Measurements from ENCODE around the gene NRIP1.
A peak's percentile ranks its signal among the peaks of the same experiment; 100 is the strongest.

NRIP1 gene

DNA sequence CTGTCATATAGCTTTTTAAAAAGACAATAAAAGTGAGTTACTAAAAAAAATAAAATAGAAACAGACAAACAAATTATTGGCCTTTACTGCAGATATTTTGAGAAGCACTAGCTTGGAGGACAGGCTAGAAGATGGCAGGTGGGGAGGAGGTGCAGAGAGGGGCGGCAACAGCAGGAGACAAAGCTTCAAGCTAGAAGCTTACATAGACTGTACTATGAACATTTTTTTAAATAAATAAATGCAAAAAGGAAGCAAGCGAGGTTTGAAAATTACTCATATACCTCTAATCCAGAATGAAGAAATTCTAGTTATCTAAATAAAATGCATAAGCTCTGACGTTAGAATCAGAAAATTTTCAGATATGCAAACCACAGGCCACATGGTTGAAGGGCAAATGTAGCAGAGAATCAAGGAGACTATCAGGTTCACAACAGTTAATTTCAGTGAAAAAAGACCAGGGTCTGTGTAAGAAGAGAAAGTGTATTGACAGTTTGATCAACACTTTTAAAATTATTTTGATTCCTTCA is 54.9 kb downstream of the NRIP1 start:
- peak in 1 of 2 donors; percentile 55 for DNase-seq
- peaks cover 0 to 2% of the 10 kb centered on the region in 2 experiments for H3K36me3 ChIP-seq (ENCODE audit: control insufficient read depth in 1 of 2, insufficient read depth in 2 of 2, low read length in 2 of 2)
- no CpG with 5 or more reads among the region's 3 CpGs for WGBS (ENCODE audit: extremely low coverage, insufficient coverage, insufficient read length)

GRCh38 chr21:15007716-15008296 is 57.0 kb downstream of the NRIP1 start:
- Histone ChIP-seq H2AFZ (ENCODE audit: insufficient read depth, low read length, poor library complexity) (no peak overlapping the region), H3K18ac (ENCODE audit: low read length) (no peak overlapping the region), H4K8ac (ENCODE audit: low read depth, low read length) (no peak overlapping the region)

More for the DNA sequence above, 54.9 kb downstream of the NRIP1 start:
- no peak overlapping the region for H2BK12ac ChIP-seq (ENCODE audit: low read length)
- no peak overlapping the region for H3K9ac ChIP-seq (ENCODE audit: low read length)
- H3K4ac ChIP-seq (ENCODE audit: low read depth, low read length): peak overlapping the region; percentile 79
- H2AFZ ChIP-seq (ENCODE audit: insufficient read depth, low read length, poor library complexity): no peak overlapping the region
- H3K4me3 ChIP-seq (ENCODE audit: low read depth, low read length): no peak overlapping the region
- peaks cover 0 to 2% of the 10 kb centered on the region in 2 experiments for H3K4me1 ChIP-seq (ENCODE audit: control insufficient read depth in 1 of 2, insufficient read depth in 2 of 2, low read length in 2 of 2)
- no peak overlapping the region for H3K18ac ChIP-seq (ENCODE audit: low read length)
- no peaks in the 10 kb centered on the region for H3K79me1 ChIP-seq (ENCODE audit: low read length)
- H4K8ac ChIP-seq (ENCODE audit: low read depth, low read length): no peak overlapping the region
- no peak overlapping the region for H4K91ac ChIP-seq (ENCODE audit: low read depth, low read length)
- no peak overlapping the region for H3K27ac ChIP-seq (ENCODE audit: low read depth, low read length)
- no peak overlapping the region for H3K4me2 ChIP-seq (ENCODE audit: low read length)
- no peak overlapping the region for H2BK5ac ChIP-seq (ENCODE audit: low read depth, low read length, poor library complexity)
- no peaks in the 10 kb centered on the region for H3K27me3 ChIP-seq (ENCODE audit: insufficient read depth, low read length)
- no peak overlapping the region for H2BK120ac ChIP-seq (ENCODE audit: insufficient read depth, low read length, poor library complexity)
- H3K79me2 ChIP-seq (ENCODE audit: control insufficient read depth, insufficient read depth, low read length, poor library complexity): peaks cover 5% of the 10 kb centered on the region
- H3K14ac ChIP-seq (ENCODE audit: low read length): no peak overlapping the region
- no peaks in the 10 kb centered on the region for H3K9me3 ChIP-seq (ENCODE audit: insufficient read depth, low read depth, low read length)
- no peak overlapping the region for H4K12ac ChIP-seq (ENCODE audit: low read depth, low read length)
- no peak overlapping the region for H3K23ac ChIP-seq (ENCODE audit: low read length)
- H2AK5ac ChIP-seq (ENCODE audit: low read length): no peak overlapping the region

GRCh38 chr21:15006594-15007230 is 58.1 kb downstream of the NRIP1 start:
- Histone ChIP-seq H3K4me2 (ENCODE audit: low read length) (no peak overlapping the region), H3K23ac (ENCODE audit: low read length) (no peak overlapping the region), H2BK120ac (ENCODE audit: insufficient read depth, low read length, poor library complexity) (no peak overlapping the region), H3K4ac (ENCODE audit: low read depth, low read length) (no peak overlapping the region), H3K18ac (ENCODE audit: low read length) (no peak overlapping the region), H2BK12ac (ENCODE audit: low read length) (no peak overlapping the region), H3K27me3 (ENCODE audit: insufficient read depth, low read length) (no peaks in the 10 kb centered on the region), H3K27ac (ENCODE audit: low read depth, low read length) (no peak overlapping the region), H2AFZ (ENCODE audit: insufficient read depth, low read length, poor library complexity) (no peak overlapping the region), H3K4me3 (ENCODE audit: low read depth, low read length) (no peak overlapping the region), H4K12ac (ENCODE audit: low read depth, low read length) (no peak overlapping the region), H3K36me3 (ENCODE audit: control insufficient read depth in 1 of 2, insufficient read depth in 2 of 2, low read length in 2 of 2) (peaks cover 0 to 3% of the 10 kb centered on the region in 2 experiments), H2AK5ac (ENCODE audit: low read length) (no peak overlapping the region), H3K79me1 (ENCODE audit: low read length) (no peaks in the 10 kb centered on the region), H2BK5ac (ENCODE audit: low read depth, low read length, poor library complexity) (no peak overlapping the region), H4K91ac (ENCODE audit: low read depth, low read length) (no peak overlapping the region), H3K4me1 (ENCODE audit: control insufficient read depth in 1 of 2, insufficient read depth in 2 of 2, low read length in 2 of 2) (peaks cover 0 to 4% of the 10 kb centered on the region in 2 experiments), H3K9ac (ENCODE audit: low read length) (no peak overlapping the region), H3K9me3 (ENCODE audit: insufficient read depth, low read depth, low read length) (no peaks in the 10 kb centered on the region), H4K8ac (ENCODE audit: low read depth, low read length) (no peak overlapping the region), H3K79me2 (ENCODE audit: control insufficient read depth, insufficient read depth, low read length, poor library complexity) (peaks cover 11% of the 10 kb centered on the region), H3K14ac (ENCODE audit: low read length) (no peak overlapping the region)
- no peak for DNase-seq
- WGBS (ENCODE audit: extremely low coverage, insufficient coverage, insufficient read length): no CpG with 5 or more reads among the region's 2 CpGs

More at GRCh38 chr21:15007716-15008296, 57.0 kb downstream of the NRIP1 start:
- Histone ChIP-seq H2AK5ac (ENCODE audit: low read length) (no peak overlapping the region), H2BK12ac (ENCODE audit: low read length) (no peak overlapping the region), H3K4me1 (ENCODE audit: control insufficient read depth in 1 of 2, insufficient read depth in 2 of 2, low read length in 2 of 2) (peaks cover 0 to 4% of the 10 kb centered on the region in 2 experiments), H3K23ac (ENCODE audit: low read length) (no peak overlapping the region), H3K4me3 (ENCODE audit: low read depth, low read length) (no peak overlapping the region), H3K9ac (ENCODE audit: low read length) (no peak overlapping the region), H2BK5ac (ENCODE audit: low read depth, low read length, poor library complexity) (no peak overlapping the region), H3K9me3 (ENCODE audit: insufficient read depth, low read depth, low read length) (no peaks in the 10 kb centered on the region), H3K79me1 (ENCODE audit: low read length) (no peaks in the 10 kb centered on the region), H3K27ac (ENCODE audit: low read depth, low read length) (no peak overlapping the region), H4K12ac (ENCODE audit: low read depth, low read length) (no peak overlapping the region), H3K36me3 (ENCODE audit: control insufficient read depth in 1 of 2, insufficient read depth in 2 of 2, low read length in 2 of 2) (peaks cover 0 to 3% of the 10 kb centered on the region in 2 experiments), H2BK120ac (ENCODE audit: insufficient read depth, low read length, poor library complexity) (no peak overlapping the region), H4K91ac (ENCODE audit: low read depth, low read length) (no peak overlapping the region), H3K79me2 (ENCODE audit: control insufficient read depth, insufficient read depth, low read length, poor library complexity) (peaks cover 9% of the 10 kb centered on the region), H3K4me2 (ENCODE audit: low read length) (no peak overlapping the region), H3K27me3 (ENCODE audit: insufficient read depth, low read length) (no peaks in the 10 kb centered on the region), H3K4ac (ENCODE audit: low read depth, low read length) (peak overlapping the region; percentile 78), H3K14ac (ENCODE audit: low read length) (no peak overlapping the region)
- no peak for DNase-seq
- no CpG with 5 or more reads among the region's 11 CpGs for WGBS (ENCODE audit: extremely low coverage, insufficient coverage, insufficient read length)

GRCh38 chr21:15005391-15005790 is 59.4 kb downstream of the NRIP1 start:
- no peak overlapping the region for H3K4me2 ChIP-seq (ENCODE audit: low read length)
- no peak for DNase-seq

More at GRCh38 chr21:15005391-15005790, 59.4 kb downstream of the NRIP1 start:
- Histone ChIP-seq H3K36me3 (ENCODE audit: control insufficient read depth in 1 of 2, insufficient read depth in 2 of 2, low read length in 2 of 2) (peaks cover 0 to 3% of the 10 kb centered on the region in 2 experiments), H3K14ac (ENCODE audit: low read length) (no peak overlapping the region), H3K23ac (ENCODE audit: low read length) (no peak overlapping the region), H4K8ac (ENCODE audit: low read depth, low read length) (no peak overlapping the region), H3K9me3 (ENCODE audit: insufficient read depth, low read depth, low read length) (no peaks in the 10 kb centered on the region), H3K27ac (ENCODE audit: low read depth, low read length) (no peak overlapping the region), H3K4me3 (ENCODE audit: low read depth, low read length) (no peak overlapping the region), H3K79me2 (ENCODE audit: control insufficient read depth, insufficient read depth, low read length, poor library complexity) (peaks cover 11% of the 10 kb centered on the region), H2BK5ac (ENCODE audit: low read depth, low read length, poor library complexity) (no peak overlapping the region), H3K79me1 (ENCODE audit: low read length) (no peaks in the 10 kb centered on the region), H2AK5ac (ENCODE audit: low read length) (no peak overlapping the region), H2BK120ac (ENCODE audit: insufficient read depth, low read length, poor library complexity) (no peak overlapping the region), H3K4ac (ENCODE audit: low read depth, low read length) (no peak overlapping the region), H3K18ac (ENCODE audit: low read length) (no peak overlapping the region), H4K91ac (ENCODE audit: low read depth, low read length) (no peak overlapping the region), H3K9ac (ENCODE audit: low read length) (no peak overlapping the region), H3K27me3 (ENCODE audit: insufficient read depth, low read length) (no peaks in the 10 kb centered on the region), H4K12ac (ENCODE audit: low read depth, low read length) (no peak overlapping the region), H3K4me1 (ENCODE audit: control insufficient read depth in 1 of 2, insufficient read depth in 2 of 2, low read length in 2 of 2) (peaks cover 0 to 4% of the 10 kb centered on the region in 2 experiments), H2BK12ac (ENCODE audit: low read length) (no peak overlapping the region), H2AFZ (ENCODE audit: insufficient read depth, low read length, poor library complexity) (no peak overlapping the region)
- no CpG with 5 or more reads among the region's 6 CpGs for WGBS (ENCODE audit: extremely low coverage, insufficient coverage, insufficient read length)

Data from trophoblast cell (in vitro differentiated cells and primary cell).